NCI-H2171 treated with DMSO at 0.1 percent for 48 hours (cell line): ENCODE measurements around the gene TIGD2.

Experiments
- DNase-seq: peaks from one replicate; lab custom pipeline; 2025; lab: John Stamatoyannopoulos, UW

The TIGD2 gene

DNA sequence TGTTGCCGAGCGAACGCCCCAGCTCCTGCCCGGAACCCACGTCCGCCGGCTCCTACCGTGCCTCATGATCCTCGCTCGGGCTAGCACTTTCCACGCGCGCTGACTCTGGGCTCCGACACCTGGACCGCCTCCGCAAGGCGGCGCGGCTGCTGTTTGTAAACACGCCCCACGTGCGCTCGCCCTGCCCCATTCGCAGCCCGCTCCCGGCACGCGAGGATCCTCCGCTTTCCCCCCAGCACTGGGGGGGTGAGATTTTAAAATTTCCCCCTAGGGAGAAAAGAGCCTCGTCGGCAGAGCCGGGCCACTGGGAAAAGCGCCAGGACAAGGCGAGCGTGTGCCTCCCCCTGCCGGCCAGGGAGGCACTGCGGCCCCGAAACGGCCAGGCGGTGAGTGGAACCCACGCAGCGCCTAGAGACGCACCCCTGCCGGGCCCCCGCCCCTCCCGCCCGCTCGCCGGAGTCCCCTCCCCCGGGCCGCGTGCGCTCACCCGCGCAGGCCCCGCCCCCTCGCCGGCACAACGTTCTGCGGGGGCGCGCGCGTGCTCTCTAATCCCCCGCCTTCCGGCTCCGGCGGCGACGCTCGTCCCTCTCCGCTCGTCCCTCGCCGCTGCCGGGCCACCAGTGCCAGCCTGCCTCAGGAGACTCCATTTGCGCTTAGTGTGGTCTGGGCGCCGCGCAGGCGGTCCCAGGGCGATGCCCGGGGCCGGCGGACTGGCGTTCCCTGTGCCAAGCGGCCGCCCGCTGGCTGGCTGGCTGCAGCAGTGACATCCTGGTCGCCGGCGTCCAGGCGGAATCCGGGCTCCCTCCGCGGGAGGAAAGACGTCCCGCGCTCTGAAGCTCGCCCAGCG lies at the start of gene TIGD2:
Gene TIGD2 (plus strand): TSS at position 548 of the 847 bp plus-strand sequence. CDS start 1,442 bp downstream, outside the sequence.
- DNase-seq = peak; percentile 74

DNA sequence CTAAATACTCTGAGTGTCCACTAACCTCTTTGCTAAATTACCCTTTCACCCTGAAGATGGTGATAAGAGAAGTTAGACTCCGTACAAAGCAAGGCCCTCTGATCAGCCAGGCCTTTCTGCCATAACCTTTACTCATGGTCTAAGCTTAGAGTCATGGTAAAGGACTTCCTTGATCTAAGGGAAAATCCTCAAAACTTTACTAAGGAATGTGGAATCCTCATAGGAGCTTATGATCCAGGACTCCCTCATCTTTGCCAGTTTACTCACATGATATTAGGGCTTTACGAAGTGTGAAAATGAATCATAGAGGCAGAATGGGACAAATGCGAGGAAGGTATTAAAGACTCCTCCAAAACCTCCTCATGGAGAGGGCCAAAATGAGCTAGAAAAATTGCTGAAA lies 46.5 kb upstream of the TIGD2 start:
- DNase-seq = no peak

DNA sequence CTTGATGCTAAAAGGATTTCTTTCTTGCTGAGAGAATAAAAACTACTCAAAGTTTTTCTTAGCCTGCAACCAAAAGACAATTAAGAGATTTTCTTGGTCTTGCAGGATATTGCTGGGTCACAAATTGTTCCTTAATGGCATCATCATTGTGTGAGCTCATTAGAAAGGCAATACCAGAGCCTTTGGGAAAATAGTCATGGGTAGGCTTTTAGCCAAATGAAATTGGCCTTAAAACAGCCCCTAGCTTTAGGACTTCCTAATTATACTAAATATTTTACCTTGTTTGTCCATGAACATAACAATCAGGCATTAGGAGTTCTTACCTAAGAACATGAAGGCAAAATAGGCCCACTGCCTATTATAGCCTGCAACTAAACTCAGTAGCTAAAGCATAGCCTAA lies 43.9 kb upstream of the TIGD2 start:
- no peak for DNase-seq

DNA sequence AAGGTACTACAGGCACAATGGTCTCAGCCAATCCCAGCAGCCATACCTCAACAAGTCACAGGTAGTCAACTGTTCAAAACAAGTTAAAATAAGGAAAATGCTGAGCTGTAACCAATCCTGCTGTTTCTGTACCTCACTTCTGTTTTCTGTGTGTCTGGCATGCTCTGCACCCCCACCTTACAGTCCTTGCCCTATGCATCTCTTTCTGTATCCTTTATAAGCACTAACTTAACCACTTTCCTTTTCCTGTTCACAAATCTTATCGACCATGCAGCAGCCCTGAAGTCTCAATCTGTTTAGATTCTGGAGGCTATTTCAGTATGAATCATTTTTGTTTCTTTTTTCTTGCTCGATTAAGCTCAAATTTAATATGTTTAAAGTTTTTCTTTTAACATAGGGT lies 41.9 kb upstream of the TIGD2 start:
- DNase-seq = no peak

DNA sequence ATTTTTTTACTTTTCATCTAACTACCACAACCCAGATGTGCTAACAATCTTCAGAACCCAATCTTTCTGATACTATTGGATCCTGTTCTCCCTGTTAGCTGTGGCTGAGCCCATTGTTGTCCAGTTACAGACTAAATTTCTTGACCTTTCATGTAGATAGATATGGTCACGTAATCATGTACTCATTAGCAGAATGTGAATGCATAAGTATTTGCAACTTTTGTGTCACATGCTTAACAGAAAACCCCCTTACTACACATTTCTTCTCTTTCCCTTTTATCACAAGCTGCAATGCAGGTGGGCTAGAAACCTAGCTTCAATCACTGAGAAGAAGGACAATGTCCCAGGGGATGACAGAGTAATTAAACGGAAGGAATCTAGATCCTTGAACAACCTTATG lies 41.3 kb upstream of the TIGD2 start:
- no peak for DNase-seq

DNA sequence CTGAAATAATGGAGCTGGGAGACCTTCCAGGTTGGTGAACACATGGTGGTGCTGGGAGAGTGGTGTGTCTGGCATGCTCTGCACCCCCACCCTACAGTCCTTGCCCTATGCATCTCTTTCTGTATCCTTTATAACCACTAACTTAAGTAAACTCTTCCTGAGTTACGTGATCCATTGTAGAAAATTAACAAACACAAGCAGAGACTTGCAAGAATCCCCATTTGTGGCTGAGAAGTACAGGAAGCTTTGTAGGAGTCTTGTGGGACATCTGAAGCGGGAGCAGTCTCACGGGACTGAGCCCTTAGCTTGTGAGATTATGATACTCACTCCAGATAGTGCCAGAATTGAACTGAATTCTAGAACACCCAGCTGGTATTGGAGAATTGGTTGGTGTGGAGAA lies 40.0 kb upstream of the TIGD2 start:
- peak; percentile 2 for DNase-seq

DNA sequence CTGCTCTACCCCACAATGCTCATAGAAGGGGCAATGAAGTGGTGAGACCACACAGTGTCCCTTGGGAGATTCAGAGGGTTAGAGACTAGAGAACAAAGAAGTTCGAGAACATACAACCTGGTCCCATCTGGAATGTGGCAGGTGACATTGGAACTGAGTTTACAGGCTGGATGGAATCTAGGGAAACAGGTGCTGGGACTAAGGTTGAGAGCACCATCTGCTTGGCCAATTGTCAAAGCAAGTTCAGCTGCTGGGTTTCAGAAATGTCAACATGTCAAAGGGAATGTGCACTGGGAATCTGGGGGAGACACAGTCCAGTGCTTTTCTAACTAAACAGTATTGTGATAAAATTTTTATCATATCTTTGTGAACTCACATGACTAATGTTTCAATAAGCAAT lies 38.4 kb upstream of the TIGD2 start:
- peak; percentile 67 for DNase-seq

DNA sequence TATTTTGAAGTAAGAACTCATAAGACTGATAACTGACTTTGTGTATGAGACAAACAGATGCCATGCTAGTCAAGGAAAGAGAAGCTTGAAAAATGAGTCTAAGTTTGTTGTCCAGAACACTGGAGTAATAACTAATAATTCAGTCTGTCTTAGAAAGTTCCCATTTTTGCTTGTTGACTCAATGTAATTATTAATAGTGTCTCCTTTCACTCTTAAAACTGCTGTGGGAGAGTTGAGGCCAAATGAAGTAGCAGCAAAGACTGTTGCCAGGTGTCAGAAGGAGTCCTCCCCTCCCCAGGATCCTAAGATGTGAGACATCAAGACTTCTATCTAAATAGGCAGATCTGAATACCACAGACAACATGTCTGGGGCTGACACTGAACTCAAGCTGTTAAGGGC lies 33.6 kb upstream of the TIGD2 start:
- DNase-seq = no peak

DNA sequence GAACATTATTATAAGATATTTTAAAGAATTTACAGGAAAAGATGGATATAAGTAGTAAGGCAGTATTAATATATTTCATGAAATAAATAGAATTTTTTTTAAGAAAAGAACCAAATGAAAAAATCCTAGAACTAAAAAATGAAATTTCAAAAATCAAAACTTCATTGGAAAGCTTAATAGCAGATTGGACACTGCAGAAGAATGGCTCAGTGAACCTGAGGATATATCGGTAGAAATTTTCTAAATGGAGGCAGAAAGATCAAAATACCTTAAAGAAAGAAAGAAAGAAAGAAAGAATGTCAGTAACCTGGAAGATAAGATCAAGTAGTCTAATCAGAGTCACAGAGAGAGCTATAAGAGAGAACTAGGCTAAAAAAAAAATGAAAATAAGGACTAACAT lies 33.0 kb upstream of the TIGD2 start:
- DNase-seq = no peak

DNA sequence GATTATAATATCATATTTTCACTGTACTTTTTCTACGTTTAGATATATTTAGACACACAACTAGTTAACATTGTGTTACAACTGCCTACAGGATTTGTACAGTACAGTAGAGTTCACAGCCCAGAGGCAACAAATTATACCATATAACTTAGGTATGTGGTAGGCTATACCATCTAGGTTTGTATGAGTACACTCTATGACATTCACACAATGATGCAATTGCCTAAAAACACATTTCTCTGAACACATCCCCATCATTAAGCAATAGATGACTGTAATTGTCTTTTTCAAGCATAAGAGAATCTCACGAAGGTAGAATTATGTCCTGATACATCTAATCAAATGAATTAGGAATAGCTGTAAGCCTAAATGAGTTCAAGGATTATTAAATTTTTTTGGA lies 12.3 kb upstream of the TIGD2 start:
- no peak for DNase-seq

DNA sequence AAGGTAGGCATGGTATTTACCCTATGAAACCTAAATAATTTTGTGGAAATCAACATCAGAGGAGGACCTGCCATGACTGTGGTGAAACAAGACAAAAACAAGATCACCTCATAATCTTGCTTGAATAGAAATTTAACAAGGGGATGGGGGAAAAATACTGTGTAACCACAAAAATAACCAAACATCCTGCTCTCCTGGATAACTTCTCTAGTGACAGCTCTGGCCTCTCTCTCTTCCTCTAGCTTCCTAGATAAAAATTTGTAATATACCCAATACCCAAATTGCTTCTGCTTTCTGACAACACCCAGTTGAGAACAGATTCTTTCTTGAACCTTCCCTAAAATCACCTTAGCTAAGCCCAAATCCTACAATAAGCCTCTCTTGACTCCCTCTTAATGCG lies 11.9 kb upstream of the TIGD2 start:
- no peak for DNase-seq

DNA sequence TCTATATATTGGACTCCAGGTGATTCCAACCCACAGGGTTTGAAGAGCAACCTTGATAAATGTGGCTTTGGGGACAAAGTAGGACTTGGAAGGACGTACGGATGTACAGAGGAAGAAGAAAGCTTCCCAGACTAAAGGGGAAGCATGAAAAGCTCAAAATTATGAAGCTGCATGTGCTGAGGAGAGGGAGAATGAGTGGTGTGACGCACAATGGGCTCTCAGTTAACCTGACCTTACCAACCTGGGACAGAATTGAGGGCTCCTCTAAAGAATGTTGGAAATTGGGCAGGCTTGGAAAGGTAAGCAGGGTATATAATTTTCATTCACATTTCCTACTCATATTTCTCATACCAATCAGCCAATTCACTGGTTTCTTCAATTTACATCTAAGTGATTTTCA lies 10.5 kb upstream of the TIGD2 start:
- no peak for DNase-seq

DNA sequence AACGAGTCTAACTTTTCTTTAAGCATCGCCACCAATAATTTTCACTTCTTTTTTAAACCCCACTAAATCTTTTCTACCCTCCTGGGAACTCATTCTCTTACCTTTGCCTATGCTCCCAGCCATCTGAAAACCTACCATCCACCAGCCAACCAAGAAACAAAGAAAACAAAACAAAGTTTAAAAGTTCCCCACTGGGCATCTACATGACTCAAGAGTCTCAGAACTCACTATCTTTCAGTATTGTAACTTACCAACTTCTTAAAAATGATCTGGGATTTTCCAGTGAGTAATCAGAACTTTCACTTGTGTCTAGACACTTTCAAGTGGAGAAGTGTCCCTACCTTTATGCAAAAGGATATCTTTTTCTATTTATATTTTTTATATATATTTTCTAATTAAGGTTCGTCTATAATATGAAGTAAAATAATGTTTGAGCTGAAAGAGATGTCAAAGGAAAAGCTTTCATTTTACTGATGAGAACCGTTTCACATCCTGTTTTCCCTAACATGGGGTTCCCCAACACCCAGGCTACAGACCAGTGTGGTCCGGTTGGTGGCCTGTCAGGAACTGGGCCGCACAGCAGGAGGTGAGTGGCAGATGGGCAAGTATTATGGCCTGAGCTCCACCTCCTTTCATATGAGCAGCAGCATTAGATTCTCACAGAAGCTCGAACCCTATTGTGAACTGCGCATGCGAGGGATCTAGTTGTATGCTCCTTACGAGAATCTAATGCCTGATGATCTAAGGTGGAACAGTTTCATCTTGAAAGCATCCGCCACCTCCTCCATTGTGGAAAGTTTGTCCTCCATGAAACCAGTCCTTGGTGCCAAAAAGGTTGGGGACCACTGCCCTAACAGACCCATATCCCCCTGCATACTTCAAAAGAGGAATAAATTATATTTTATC lies 9.8 kb upstream of the TIGD2 start:
- no peak for DNase-seq

DNA sequence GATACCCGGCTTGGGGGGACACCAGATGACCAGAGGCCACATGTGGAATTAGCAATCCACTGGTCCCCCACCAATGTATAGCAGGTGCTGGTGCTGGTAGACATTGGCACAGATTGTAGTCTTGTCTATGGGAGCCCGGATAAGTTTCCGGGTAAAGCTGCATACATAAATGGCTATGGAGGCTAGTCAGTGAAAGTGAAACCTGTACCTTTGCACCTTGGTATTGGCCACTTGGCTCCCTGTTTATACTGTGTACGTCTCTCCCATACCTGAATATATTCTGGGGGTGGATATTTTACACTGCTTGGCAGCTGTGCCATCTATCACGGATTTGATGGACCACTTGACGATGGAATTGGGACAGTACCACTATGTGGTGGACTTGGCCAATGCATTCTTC lies 5.6 kb upstream of the TIGD2 start:
- DNase-seq = no peak

DNA sequence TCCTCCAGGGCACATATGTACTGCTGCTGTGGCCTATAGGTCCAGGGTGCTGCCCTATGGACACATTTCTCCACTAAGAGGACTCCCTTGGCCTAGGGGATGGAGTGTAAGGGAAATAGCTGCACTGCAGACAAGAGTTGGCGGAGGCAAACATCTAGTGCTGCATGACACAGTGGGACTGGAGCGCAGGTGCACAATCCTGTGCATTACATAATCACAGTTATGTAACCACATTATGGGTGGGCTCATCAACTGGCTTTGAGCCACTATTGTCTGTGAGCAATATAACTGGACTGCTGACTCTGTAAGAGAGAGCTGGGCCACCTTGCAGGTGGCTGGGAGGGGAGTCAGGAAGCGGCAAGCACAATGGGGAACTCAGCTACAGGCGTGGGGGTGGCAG lies 3.2 kb upstream of the TIGD2 start:
- no peak for DNase-seq

DNA sequence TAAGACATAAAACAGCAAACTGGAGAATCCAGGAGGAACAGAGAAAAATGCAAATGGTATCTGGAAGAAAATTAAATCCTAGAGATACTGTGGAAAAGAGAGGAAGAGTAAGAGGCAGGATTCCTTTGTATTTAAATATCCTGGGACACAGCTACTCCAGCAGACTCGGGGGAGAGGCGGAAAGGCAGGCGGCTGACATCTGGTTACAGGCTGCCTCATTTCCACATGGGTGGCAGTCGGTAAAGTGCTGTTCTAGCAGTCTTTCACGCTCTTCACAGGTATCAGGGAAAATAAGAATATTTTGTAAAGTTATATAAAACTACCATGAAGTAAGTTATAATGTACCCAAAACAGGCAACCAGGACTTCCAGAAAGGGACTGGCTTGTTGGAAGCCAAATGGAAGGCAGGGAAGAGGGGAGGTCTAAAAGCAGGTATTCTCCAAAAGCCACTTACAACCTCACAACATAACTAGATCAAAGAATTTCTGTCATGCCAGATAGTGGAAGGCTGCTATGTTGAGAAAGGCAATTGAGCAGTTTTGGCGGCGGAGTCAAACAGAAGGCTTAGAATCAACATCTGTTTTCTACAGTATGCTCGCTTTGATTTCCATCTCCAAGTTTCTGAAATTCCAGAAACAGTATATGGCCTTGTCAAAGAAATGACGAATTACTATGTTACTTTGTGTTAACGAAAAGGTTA lies 1.3 kb upstream of the TIGD2 start:
- DNase-seq = peak; percentile 44

DNA sequence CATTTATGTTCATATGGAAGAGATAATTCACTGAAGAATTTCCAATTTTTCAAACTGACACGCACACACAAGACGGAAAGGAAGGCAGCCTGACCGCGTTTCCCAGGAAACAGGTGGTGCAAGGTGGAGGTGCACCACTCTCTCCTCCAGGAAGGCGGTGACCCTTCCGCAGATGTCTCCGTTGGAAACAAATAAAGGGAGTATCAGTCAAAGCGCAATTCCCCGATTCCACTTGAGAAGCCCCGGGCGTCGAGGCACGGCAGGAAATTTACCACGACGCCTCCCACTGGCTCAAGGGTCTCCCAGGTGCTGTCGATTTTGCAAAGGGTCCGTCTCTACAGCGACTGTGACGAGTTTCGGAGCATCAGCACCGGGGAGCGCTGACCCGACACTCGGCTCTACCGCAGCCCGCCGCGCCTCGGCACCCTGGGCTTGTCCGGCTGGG lies 770 bp upstream of the TIGD2 start:
- peak; percentile 33 for DNase-seq

DNA sequence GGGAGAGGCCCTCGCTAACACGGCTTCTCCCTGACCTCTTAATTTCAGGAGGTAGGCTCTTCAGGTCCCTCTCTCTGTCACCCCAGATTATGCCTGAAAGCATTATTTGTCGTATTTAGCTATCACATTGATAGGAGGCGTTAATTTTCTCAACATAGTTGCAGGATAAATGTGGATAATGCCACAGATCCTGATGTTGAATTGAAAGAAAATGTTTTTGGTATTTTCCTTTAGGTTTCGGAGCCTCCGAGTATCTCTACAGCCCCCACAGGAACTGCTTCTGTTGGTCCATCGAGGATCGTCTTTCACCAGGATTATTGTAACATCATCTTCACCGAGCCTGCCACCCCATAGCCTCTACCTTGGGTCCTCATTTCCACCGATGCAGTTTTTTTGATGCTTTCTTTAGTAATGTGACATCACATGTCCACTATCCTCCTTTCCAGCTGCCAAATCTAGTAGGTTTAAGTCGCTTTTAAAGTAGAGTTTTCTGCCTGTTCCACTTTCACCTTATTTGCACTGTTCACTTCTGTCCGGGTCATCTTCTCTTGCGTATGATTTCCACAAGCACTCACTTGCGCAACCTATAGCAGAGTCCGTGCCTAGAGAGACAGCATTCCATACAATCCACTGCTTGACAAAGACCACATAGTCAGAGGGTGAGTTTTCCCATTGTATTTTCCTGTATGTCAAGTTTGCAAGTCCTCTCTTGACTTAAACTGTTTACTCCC lies 665 bp downstream of the TIGD2 start:
- no peak for DNase-seq

DNA sequence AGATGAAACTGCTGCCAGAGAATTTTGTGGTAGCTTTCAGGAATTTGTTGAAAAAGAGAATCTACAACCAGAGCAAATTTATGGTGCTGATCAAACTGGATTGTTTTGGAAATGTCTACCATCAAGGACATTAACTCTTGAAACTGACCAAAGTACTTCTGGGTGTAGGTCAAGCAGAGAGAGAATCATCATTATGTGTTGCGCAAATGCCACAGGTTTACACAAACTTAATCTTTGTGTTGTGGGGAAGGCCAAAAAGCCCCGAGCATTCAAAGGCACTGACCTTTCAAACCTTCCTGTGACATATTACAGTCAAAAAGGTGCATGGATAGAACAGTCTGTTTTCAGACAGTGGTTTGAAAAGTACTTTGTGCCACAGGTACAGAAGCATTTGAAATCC lies 2.1 kb downstream of the TIGD2 start:
- no peak for DNase-seq

DNA sequence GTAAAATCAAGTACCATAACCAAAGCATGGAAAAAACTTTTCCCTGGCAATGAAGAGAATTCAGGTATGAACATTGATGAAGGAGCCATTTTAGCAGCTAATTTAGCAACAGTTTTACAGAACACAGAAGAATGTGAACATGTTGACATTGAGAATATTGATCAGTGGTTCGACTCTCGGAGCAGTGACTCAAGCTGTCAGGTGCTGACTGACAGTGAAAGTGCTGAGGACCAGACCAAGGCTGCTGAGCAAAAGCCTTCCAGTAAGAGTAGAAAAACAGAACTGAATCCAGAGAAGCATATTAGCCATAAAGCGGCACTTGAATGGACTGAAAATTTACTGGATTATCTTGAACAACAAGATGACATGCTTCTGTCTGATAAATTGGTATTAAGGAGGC lies 2.8 kb downstream of the TIGD2 start:
- DNase-seq = no peak

DNA sequence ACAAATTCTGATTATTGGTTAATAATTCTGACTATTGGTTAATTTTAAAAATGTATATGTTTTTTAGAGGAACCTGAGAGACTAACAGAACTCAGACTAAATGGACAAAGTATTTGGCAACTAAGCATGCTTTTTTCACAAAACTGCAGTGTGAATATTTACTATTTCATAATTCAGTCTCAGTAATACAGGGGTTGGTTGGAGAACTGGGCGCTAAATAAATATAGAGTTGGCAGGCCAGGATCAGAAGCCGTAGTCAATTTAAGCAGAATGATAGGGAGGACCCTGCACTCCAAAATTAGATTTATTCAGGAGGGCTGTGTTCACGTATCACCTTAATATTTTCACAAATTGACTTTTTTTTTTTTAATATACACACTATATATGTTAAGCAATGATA lies 5.8 kb downstream of the TIGD2 start:
- no peak for DNase-seq

DNA sequence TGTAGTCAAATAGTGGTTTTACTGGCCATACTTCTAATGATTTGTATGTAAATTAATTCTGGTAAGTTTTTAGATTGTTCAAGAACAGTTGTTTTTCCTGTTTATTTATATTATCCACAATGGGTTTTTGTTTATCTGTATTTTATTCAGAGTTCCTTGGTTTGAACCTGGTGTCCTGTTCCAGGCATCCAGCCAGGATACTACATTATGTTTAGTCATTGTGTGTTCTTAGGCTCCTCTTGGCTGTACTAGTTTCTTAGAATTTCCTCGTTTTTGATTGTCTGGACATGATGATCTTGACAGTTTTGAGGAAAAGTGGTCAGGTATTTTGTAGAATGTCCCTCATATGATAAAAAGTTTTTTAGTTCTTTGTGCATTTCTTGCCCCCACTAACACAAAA lies 7.8 kb downstream of the TIGD2 start:
- DNase-seq = no peak
